AG04450 (cell line): Measurements from ENCODE around the gene PPP1R37. TPM values are rescaled to one million over a fixed set of nuclear protein-coding genes. Genes with fewer than 3 reads are reported as not detected.
A peak's percentile ranks its signal among the peaks of the same experiment; 100 is the strongest.

Source experiments
- CTCF ChIA-PET: fragments of 300-600, 350-600 bp; formaldehyde crosslinking; extraction: SDS; loops from one replicate; lab custom pipeline; 2022; ENCODE audit warnings: antibody characterized with exemption, inconsistent platforms; lab: Charles Lee
- POLR2A ChIA-PET: fragments of 350-600 bp; formaldehyde crosslinking; extraction: SDS; loops from one replicate; lab custom pipeline; 2021; ENCODE audit warnings: antibody characterized with exemption, inconsistent platforms; lab: Yijun Ruan, JAX
- DNase-seq: peaks from one replicate; pipeline ENCODE4 v3.0.0-alpha.2; 2011; ENCODE audit warnings: low read depth, low spot score
- H3K27ac ChIP-seq: one replicate; pipeline ENCODE4 v1.5.1; 2012; ENCODE audit warnings: low read depth, low read length, control low read depth
- H3K27me3 ChIP-seq: one replicate; pipeline ENCODE4 v1.6.0; 2012; ENCODE audit warnings: low read length; ENCODE audit not compliant: control insufficient read depth, insufficient read depth
- H3K4me3 ChIP-seq: 2 replicates; pipeline ENCODE4 v1.5.1; 2011; ENCODE audit warnings: mild to moderate bottlenecking, low read depth, low read length, control low read depth
- H3K9me3 ChIP-seq: 2 replicates; pipeline ENCODE4 v1.5.1; 2012; ENCODE audit warnings: low read length; ENCODE audit not compliant: control insufficient read depth, insufficient read depth
- CTCF ChIP-seq: IDR thresholded peaks from 2 replicates; pipeline ENCODE4 v1.5.1; 2011; ENCODE audit warnings: low read depth, low read length, control low read depth, inconsistent platforms
- polyA plus RNA-seq: library from polyadenylated mRNA; depleted of rRNA; stranded (reverse); fragments of >200 nt; gene quantifications from 2 replicates; pipeline ENCODE4 v1.2.3, GENCODE V29; 2011

The PPP1R37 gene
- polyA plus RNA-seq, 1 experiment: 8.6 TPM

GRCh38 chr19:45079911-45080370 lies 13.0 kb upstream of the PPP1R37 start:
- peak overlapping the region; percentile 98 for H3K4me3 ChIP-seq
- CTCF ChIA-PET: interaction anchor here (0.7 to 1.3 kb wide), 3 partner anchors 12 to 234 kb away, joined by 3 to 4 read pairs (median 3); partner anchors contain the start of gene NECTIN2
- TF ChIP-seq CTCF: no peak
- DNase-seq: no peak
- POLR2A ChIA-PET: interaction anchor here (0.5 to 1.0 kb wide), 4 partner anchors 11 to 151 kb away, joined by 3 to 8 read pairs (median 4); partner anchors contain the start of gene PPP1R37
- H3K9me3 ChIP-seq: no peaks in the 10 kb centered on the region
- H3K27ac ChIP-seq: no peak overlapping the region
- H3K27me3 ChIP-seq: no peaks in the 10 kb centered on the region

GRCh38 chr19:45082170-45082569 lies 10.8 kb upstream of the PPP1R37 start:
- H3K27me3 ChIP-seq: no peaks in the 10 kb centered on the region
- ChIA-PET CTCF (no interaction called here), POLR2A (interaction anchor here (0.6 kb wide), 1 partner anchor 441 kb away, joined by 4 read pairs; no protein-coding TSS in a partner anchor)
- TF ChIP-seq CTCF: no peak
- no peaks in the 10 kb centered on the region for H3K9me3 ChIP-seq
- H3K27ac ChIP-seq: no peak overlapping the region
- DNase-seq: no peak
- H3K4me3 ChIP-seq: no peak overlapping the region

GRCh38 chr19:45086480-45086879 lies 6.5 kb upstream of the PPP1R37 start:
- Histone ChIP-seq H3K4me3 (no peak overlapping the region), H3K27me3 (no peaks in the 10 kb centered on the region), H3K9me3 (no peaks in the 10 kb centered on the region), H3K27ac (no peak overlapping the region)
- no peak for TF ChIP-seq CTCF
- POLR2A ChIA-PET: no interaction called here
- no peak for DNase-seq
- CTCF ChIA-PET: no interaction called here

- CTCF ChIA-PET: no interaction called here
- Histone ChIP-seq H3K27me3 (no peaks in the 10 kb centered on the region), H3K4me3 (no peak overlapping the region), H3K9me3 (no peaks in the 10 kb centered on the region), H3K27ac (no peak overlapping the region)
- DNase-seq: no peak
- POLR2A ChIA-PET: no interaction called here
- TF ChIP-seq CTCF: no peak
Measured at GRCh38 chr19:45087531-45087930, 5.4 kb upstream of the PPP1R37 start.

- no peak overlapping the region for H3K27ac ChIP-seq
- no peaks in the 10 kb centered on the region; the same call in 1 of the 2 replicates for H3K9me3 ChIP-seq
- POLR2A ChIA-PET: interaction anchor here (0.8 kb wide), 1 partner anchor 56 kb away, joined by 3 read pairs; no protein-coding TSS in a partner anchor
- no peaks in the 10 kb centered on the region for H3K27me3 ChIP-seq
- no peak for TF ChIP-seq CTCF
- no peak for DNase-seq
- H3K4me3 ChIP-seq: no peak overlapping the region
- CTCF ChIA-PET: no interaction called here
Measured at GRCh38 chr19:45090034-45090433, 2.9 kb upstream of the PPP1R37 start.
